H1 (cell line): ENCODE results near the gene C11orf58. TPM values are rescaled to one million over a fixed set of nuclear protein-coding genes. Genes with fewer than 3 reads are reported as not detected.

Experiments
- CTCF ChIA-PET: fragments of 300-600 bp; sonication (Branson Sonifier 250); formaldehyde crosslinking; loops from one replicate; lab custom pipeline; 2021; ENCODE audit not compliant: partially characterized antibody; lab: Charles Lee
- POLR2A ChIA-PET: fragments of 300-600 bp; sonication (Branson Sonifier 250); formaldehyde crosslinking; loops from one replicate; lab custom pipeline; 2021; ENCODE audit warnings: inconsistent platforms; ENCODE audit not compliant: partially characterized antibody; lab: Charles Lee
- DNase-seq, 2 experiments: peaks; one replicate each; pipeline versions ENCODE4 v3.0.0 to v3.0.0-alpha.2; 2010 to 2022; ENCODE audit warnings: low spot score in 2 of 2, low read depth in 1 of 2, mixed read lengths in 1 of 2
- FAIRE-seq: peaks from 2 replicates; lab custom pipeline; 2011; peaks lifted over from hg19 to GRCh38; lab: Jason Lieb, UNC
- H2AFZ ChIP-seq: 2 replicates; pipeline ENCODE4 v1.8.1; 2012; ENCODE audit warnings: low read length, inconsistent platforms
- H2AK5ac ChIP-seq: 2 replicates; pipeline ENCODE4 v1.6.1; 2013; ENCODE audit warnings: low read depth, low read length
- H2BK120ac ChIP-seq: replicated peaks from 2 replicates; pipeline ENCODE3; 2013; ENCODE audit warnings: low read depth, low read length, inconsistent platforms
- H2BK12ac ChIP-seq: 2 replicates; pipeline ENCODE4 v1.6.1; 2013; ENCODE audit warnings: low read depth, low read length
- H2BK15ac ChIP-seq: 2 replicates; pipeline ENCODE4 v1.6.1; 2013; ENCODE audit warnings: low read length
- H2BK20ac ChIP-seq: 2 replicates; pipeline ENCODE4 v1.6.1; 2013; ENCODE audit warnings: low read length
- H2BK5ac ChIP-seq: 2 replicates; pipeline ENCODE4 v1.6.1; 2013; ENCODE audit warnings: low read depth, low read length
- H3K14ac ChIP-seq: 2 replicates; pipeline ENCODE4 v1.6.1; 2013; ENCODE audit warnings: inconsistent platforms; ENCODE audit not compliant: insufficient read length
- H3K18ac ChIP-seq: 2 replicates; pipeline ENCODE4 v1.6.1; 2013; ENCODE audit warnings: low read length; ENCODE audit errors: extremely low read depth
- H3K23ac ChIP-seq: 2 replicates; pipeline ENCODE4 v1.6.1; 2013; ENCODE audit warnings: inconsistent platforms; ENCODE audit not compliant: insufficient read length
- H3K23me2 ChIP-seq: 2 replicates; pipeline ENCODE4 v1.6.1; 2013; ENCODE audit warnings: low read depth, low read length
- H3K27ac ChIP-seq: 2 replicates; pipeline ENCODE4 v1.6.1; 2011; ENCODE audit warnings: low read depth, low read length, inconsistent platforms
- H3K27me3 ChIP-seq, 4 experiments: replicated peaks in 1 of 4; 1 replicate in 1 of 4; 2 replicates in 3 of 4; pipeline versions ENCODE4 v1.6.1 to v1.8.1; 2011 to 2013; ENCODE audit warnings: low read length in 3 of 4, mild to moderate bottlenecking in 3 of 4, inconsistent platforms in 2 of 4, mixed read lengths in 2 of 4, moderate library complexity in 1 of 4; ENCODE audit not compliant: control insufficient read depth in 3 of 4, insufficient read depth in 3 of 4; ENCODE audit errors: extremely low read depth in 1 of 4
- H3K36me3 ChIP-seq, 4 experiments: 2 replicates each; pipeline versions ENCODE4 v1.6.1 to v1.8.1; 2011 to 2013; ENCODE audit warnings: mild to moderate bottlenecking in 4 of 4, low read length in 3 of 4, moderate library complexity in 2 of 4, control low read depth in 1 of 4, inconsistent platforms in 1 of 4; ENCODE audit not compliant: insufficient read depth in 4 of 4, control insufficient read depth in 2 of 4
- H3K4ac ChIP-seq: replicated peaks from 2 replicates; pipeline ENCODE3; 2013; ENCODE audit warnings: low read length, low read depth, mixed read lengths, inconsistent platforms; ENCODE audit not compliant: insufficient read length
- H3K4me1 ChIP-seq, 4 experiments: replicated peaks in 1 of 4; 1 replicate in 1 of 4; 2 replicates in 3 of 4; pipeline versions ENCODE4 v1.6.1 to v1.8.1; 2011 to 2013; ENCODE audit warnings: low read length in 3 of 4, inconsistent platforms in 2 of 4, mixed read lengths in 1 of 4; ENCODE audit not compliant: insufficient read depth in 4 of 4, control insufficient read depth in 3 of 4
- H3K4me2 ChIP-seq, 2 experiments: 2 replicates each; pipeline versions ENCODE4 v1.6.1 to v1.8.1; 2011 to 2013; ENCODE audit warnings: low read depth in 2 of 2, low read length in 2 of 2, control low read depth in 1 of 2, inconsistent platforms in 1 of 2, mild to moderate bottlenecking in 1 of 2; ENCODE audit not compliant: insufficient read depth in 1 of 2
- H3K4me3 ChIP-seq, 4 experiments: fragments of 200-600, 300-600 bp in 1 of 4; sonication (generic), shearing (Covaris generic), sonication (Bioruptor Twin) in 1 of 4; 2 replicates each; pipeline versions ENCODE4 v1.5.1 to v1.8.1; 2011 to 2016; ENCODE audit warnings: low read length in 4 of 4, low read depth in 3 of 4, control low read depth in 2 of 4, inconsistent platforms in 2 of 4, mild to moderate bottlenecking in 2 of 4, mixed read lengths in 1 of 4, moderate library complexity in 1 of 4; ENCODE audit not compliant: insufficient read depth in 2 of 4; ENCODE audit errors: extremely low read depth in 1 of 4
- H3K56ac ChIP-seq: replicated peaks from 2 replicates; pipeline ENCODE3; 2013; ENCODE audit warnings: low read depth, mild to moderate bottlenecking, mixed read lengths, low read length, inconsistent platforms; ENCODE audit not compliant: insufficient read length
- H3K79me1 ChIP-seq: 2 replicates; pipeline ENCODE4 v1.6.1; 2013; ENCODE audit warnings: low read depth, low read length, control low read depth
- H3K79me2 ChIP-seq, 2 experiments: 2 replicates each; pipeline versions ENCODE4 v1.6.1 to v1.8.1; 2012 to 2013; ENCODE audit warnings: low read length in 2 of 2, mild to moderate bottlenecking in 2 of 2, inconsistent platforms in 1 of 2; ENCODE audit not compliant: insufficient read depth in 2 of 2, control insufficient read depth in 1 of 2
- H3K9ac ChIP-seq, 4 experiments: replicated peaks in 1 of 4; 1 replicate in 1 of 4; 2 replicates in 3 of 4; pipeline versions ENCODE4 v1.6.1 to v1.8.1; 2011 to 2013; ENCODE audit warnings: low read depth in 3 of 4, low read length in 3 of 4, control low read depth in 2 of 4, mild to moderate bottlenecking in 2 of 4, moderate library complexity in 2 of 4, inconsistent platforms in 1 of 4; ENCODE audit errors: extremely low read depth in 1 of 4
- H3K9me3 ChIP-seq, 2 experiments: 2 replicates each; pipeline versions ENCODE4 v1.6.1 to v1.8.1; 2012 to 2013; ENCODE audit warnings: mild to moderate bottlenecking in 2 of 2, moderate library complexity in 2 of 2, control low read depth in 1 of 2, inconsistent platforms in 1 of 2, low read depth in 1 of 2, low read length in 1 of 2, mixed read lengths in 1 of 2; ENCODE audit not compliant: insufficient read depth in 2 of 2
- H4K20me1 ChIP-seq, 2 experiments: replicated peaks in 1 of 2; 2 replicates each; pipeline versions ENCODE3 to v1.8.1; 2011 to 2013; ENCODE audit warnings: inconsistent platforms in 2 of 2, low read length in 2 of 2, mild to moderate bottlenecking in 1 of 2; ENCODE audit not compliant: insufficient read depth in 2 of 2, control insufficient read depth in 1 of 2
- H4K5ac ChIP-seq: 2 replicates; pipeline ENCODE4 v1.6.1; 2013; ENCODE audit warnings: low read length, low read depth, mixed read lengths, inconsistent platforms; ENCODE audit not compliant: insufficient read length
- H4K8ac ChIP-seq: 2 replicates; pipeline ENCODE4 v1.8.0; 2013; ENCODE audit warnings: mild to moderate bottlenecking, moderate library complexity, low read length, inconsistent platforms; ENCODE audit not compliant: insufficient read depth; ENCODE audit errors: extremely low read depth
- H4K91ac ChIP-seq: replicated peaks from 2 replicates; pipeline ENCODE3; 2013; ENCODE audit warnings: low read length, mixed read lengths, inconsistent platforms; ENCODE audit not compliant: insufficient read length
- BACH1 ChIP-seq: IDR thresholded peaks from 2 replicates; pipeline ENCODE4 v1.6.1; 2012; ENCODE audit warnings: low read length, improper control_type of control experiment
- CTCF ChIP-seq, 3 experiments: IDR thresholded peaks; 1 replicate in 2 of 3; 2 replicates in 1 of 3; pipeline versions ENCODE4 v1.5.1 to v1.6.1; 2011; ENCODE audit warnings: low read length in 3 of 3, mild to moderate bottlenecking in 3 of 3, inconsistent platforms in 2 of 3, low read depth in 1 of 3, moderate library complexity in 1 of 3; ENCODE audit not compliant: insufficient read depth in 1 of 3; ENCODE audit errors: control extremely low read depth in 1 of 3
- FOSL1 ChIP-seq: IDR thresholded peaks from 2 replicates; pipeline ENCODE4 v1.6.1; 2011; ENCODE audit warnings: mild to moderate bottlenecking, low read depth, low read length, moderate library complexity; ENCODE audit not compliant: insufficient read depth
- JUND ChIP-seq: IDR thresholded peaks from 2 replicates; pipeline ENCODE4 v1.6.1; 2011; ENCODE audit warnings: mild to moderate bottlenecking, improper control_type of control experiment, low read length
- KDM1A ChIP-seq: fragments of 200-600, 300-600 bp; sonication (generic); IDR thresholded peaks from 2 replicates; pipeline ENCODE4 v1.7.1; 2016; ENCODE audit warnings: mild to moderate bottlenecking, low read length, borderline replicate concordance
- KDM5A ChIP-seq: fragments of 200-600 bp; IDR thresholded peaks from 2 replicates; pipeline ENCODE4 v1.7.1; 2012; ENCODE audit warnings: mild to moderate bottlenecking, low read length, inconsistent platforms, mixed read lengths
- SAP30 ChIP-seq: fragments of 300-600 bp; sonication (generic); IDR thresholded peaks from 2 replicates; pipeline ENCODE4 v1.7.1; 2012; ENCODE audit warnings: low read length, moderate library complexity, mild to moderate bottlenecking, inconsistent platforms; ENCODE audit not compliant: insufficient read depth, insufficient replicate concordance
- TBP ChIP-seq: IDR thresholded peaks from 2 replicates; pipeline ENCODE4 v1.6.1; 2011; ENCODE audit warnings: low read depth, low read length, improper control_type of control experiment
- WGBS, 2 experiments: shearing (Covaris generic) in 1 of 2; methylation state at CpG; one replicate each; pipeline versions ENCODE4 v1.1.6 to v1.1.7; 2013 to 2015; ENCODE audit warnings: low lambda C conversion rate in 2 of 2, mixed read lengths in 2 of 2, inconsistent platforms in 1 of 2, low coverage in 1 of 2, missing lambda C conversion rate in 1 of 2; ENCODE audit not compliant: insufficient replicate concordance in 2 of 2, insufficient coverage in 1 of 2, insufficient read length in 1 of 2; ENCODE audit errors: extremely low coverage in 1 of 2, missing lambda C conversion rate in 1 of 2; 5-methylcytosine and 5-hydroxymethylcytosine counted together
- polyA plus RNA-seq, 7 experiments: library from polyadenylated mRNA; depleted of rRNA in 3 of 7; stranded (reverse) in 5 of 7; unstranded in 2 of 7; fragments of >200 nt in 5 of 7; fragments of 200-250 nt in 2 of 7; gene quantifications; 1 replicate in 5 of 7; 2 replicates in 1 of 7; 4 replicates in 1 of 7; pipeline versions ENCODE4 v1.2.1 to v1.2.3, GENCODE V29; 2011 to 2013; ENCODE audit warnings: missing spikeins in 2 of 7, mixed read lengths in 2 of 7
- total RNA-seq: library from RNA; stranded (reverse); fragmentation: NEBNext Ultra II Directional; extraction: Animal tissue kit (Norgen Biotek cat#: 25700); gene quantifications from 2 replicates; pipeline ENCODE4 v1.2.1, GENCODE V29; 2021

C11orf58 gene
- total and polyA plus RNA-seq, 2 of the 8 experiments (the other 6 are each of a cell fraction or from before 2014, with no cell fraction given), result 70.7 to 181 TPM

DNA sequence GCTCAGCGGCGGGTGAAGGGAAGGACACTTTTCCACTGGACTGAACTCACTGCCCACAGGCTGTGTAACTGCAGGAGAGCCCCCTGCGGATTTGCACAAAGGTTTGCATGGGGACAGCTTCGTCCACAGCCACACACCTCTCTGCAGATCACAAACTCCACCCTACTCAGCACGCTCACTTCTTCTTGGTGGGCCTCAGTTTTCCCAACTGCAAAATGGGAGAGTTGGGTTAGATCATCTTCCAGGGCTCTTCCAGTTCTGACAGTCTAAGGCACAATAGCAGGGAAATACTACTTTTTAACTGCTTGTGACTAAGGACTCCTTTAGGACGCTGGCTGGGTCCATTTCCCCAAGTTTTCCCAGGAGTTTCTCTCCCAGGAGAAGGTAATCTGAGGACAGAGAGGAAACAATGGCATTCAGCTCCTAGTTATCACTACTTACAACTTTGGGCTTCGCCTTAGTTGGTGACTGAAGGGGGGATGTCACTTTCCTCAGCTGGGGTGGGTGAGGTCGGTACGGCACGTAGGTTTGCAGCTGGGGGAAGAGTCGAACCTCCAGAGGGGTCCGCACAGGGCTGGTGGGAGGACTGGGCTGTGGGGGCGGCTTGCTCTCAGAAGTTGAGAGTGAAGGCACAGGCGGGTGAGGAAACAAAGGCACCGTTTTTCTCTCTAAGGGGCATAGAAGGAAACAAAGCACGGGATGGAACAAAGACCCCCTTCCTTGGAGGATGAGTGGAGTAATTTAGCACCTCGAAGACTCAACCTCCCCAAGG is 55.8 kb downstream of the C11orf58 start:
- no peak for FAIRE-seq
- no peak for DNase-seq
- H2BK120ac ChIP-seq, result no peak overlapping the region
- no peak overlapping the region for H2BK20ac ChIP-seq
- no peaks in the 10 kb centered on the region for H3K4me1 ChIP-seq
- no peaks in the 10 kb centered on the region for H3K79me1 ChIP-seq
- H4K91ac ChIP-seq, result no peak overlapping the region
- H2BK12ac ChIP-seq, result no peak overlapping the region
- WGBS, 2 experiments, result 91% methylated on average over 17 of the region's 17 CpGs; no CpG with 5 or more reads in 1 of the 2 experiments
- H3K56ac ChIP-seq, result no peak overlapping the region
- H3K27ac ChIP-seq, result no peak overlapping the region
- H3K9ac ChIP-seq, result no peak overlapping the region
- no peak for TF ChIP-seq SAP30
- no peak for TF ChIP-seq KDM5A
- no peak for TF ChIP-seq FOSL1
- TF ChIP-seq CTCF (IDR thresholded peaks at IDR 0.05; ENCODE audit: control extremely low read depth in 1 of 3, insufficient read depth in 1 of 3, low read depth in 1 of 3, low read length in 3 of 3), result no peak
- TF ChIP-seq JUND, result no peak
- no peak for TF ChIP-seq BACH1
- no peak for TF ChIP-seq TBP
- TF ChIP-seq KDM1A, result peak; percentile 77; the same call in 1 of the 2 replicates
- peaks cover 0 to 14% (median 6%) of the 10 kb centered on the region in 4 experiments; a peak in 3 of 8 replicates for H3K36me3 ChIP-seq
- H3K14ac ChIP-seq, result no peak overlapping the region
- no peak overlapping the region for H2BK15ac ChIP-seq
- H3K23me2 ChIP-seq, result no peaks in the 10 kb centered on the region
- no peaks in the 10 kb centered on the region for H3K27me3 ChIP-seq
- H4K5ac ChIP-seq, result no peak overlapping the region
- CTCF ChIA-PET, result interaction anchor here (0.7 to 1.3 kb wide), 4 partner anchors 8 to 269 kb away, joined by 3 to 5 read pairs (median 4); no protein-coding TSS in a partner anchor
- H4K8ac ChIP-seq, result no peak overlapping the region
- H2AFZ ChIP-seq, result no peak overlapping the region
- H3K4me2 ChIP-seq, result no peak overlapping the region
- POLR2A ChIA-PET, result no interaction called here
- no peak overlapping the region for H3K23ac ChIP-seq
- no peak overlapping the region for H2AK5ac ChIP-seq
- no peak overlapping the region for H2BK5ac ChIP-seq
- H3K18ac ChIP-seq, result no peak overlapping the region
- H3K4ac ChIP-seq, result no peak overlapping the region
- H3K9me3 ChIP-seq, result no peaks in the 10 kb centered on the region
- H3K79me2 ChIP-seq, result no peaks in the 10 kb centered on the region
- H3K4me3 ChIP-seq, result no peak overlapping the region
- H4K20me1 ChIP-seq, result peaks cover 0 to 2% of the 10 kb centered on the region in 2 experiments
